ENCODE data around the gene SPIN2B.

- no peak for TF ChIP-seq CTCF (IDR thresholded peaks at IDR 0.05)
- TF ChIP-seq POLR2A (IDR thresholded peaks at IDR 0.05) = no peak
Measured at GRCh38 chrX:57104921-57105398, 16.4 kb downstream of the SPIN2B start.

Data from esophagus squamous epithelium (tissue), 4 donors.